Natural killer cell (primary cell): ENCODE results near the gene SLN. TPM values are rescaled to one million over a fixed set of nuclear protein-coding genes. Genes with fewer than 3 reads are reported as not detected.

Source experiments
- total RNA-seq, 4 donors: library from RNA; stranded (reverse); fragments of 120-200 nt in 1 of 4; gene quantifications; one replicate each; pipeline versions ENCODE4 v1.2.3 to v1.2.4, GENCODE V29; 2013 to 2022

Gene SLN
- total RNA-seq, 3 donors from 2014 or later (not counting 1 experiment from before 2014, with no cell fraction given) = not detected

Other genes starting within 250 kb of the SLN start
- gene ALKBH8, start 146.3 kb downstream of the SLN start, total RNA-seq = 10 to 100 TPM in 1 of 3 donors, 1 to 10 TPM in 2; 6.9 to 11.8 (median 9.0) TPM
- not detected for gene ELMOD1, start 120.9 kb downstream of the SLN start, total RNA-seq
- 1 to 10 TPM; 1.2 to 3.7 (median 2.7) TPM for gene SLC35F2, start 146.7 kb upstream of the SLN start, total RNA-seq
- gene RAB39A, start 216.4 kb upstream of the SLN start, total RNA-seq = under 1 TPM in 2 of 3 donors, not detected in 1; 0.14 to 0.20 TPM